PFSK-1 (cell line): ENCODE results near the gene ITGB8.

ENCODE experiments used
- FOXP2 ChIP-seq: optimal IDR thresholded peaks from 2 replicates; pipeline ENCODE3; 2011; ENCODE audit warnings: borderline replicate concordance, control low read depth, inconsistent platforms; ENCODE audit not compliant: insufficient read depth; ENCODE audit errors: extremely low read length, extremely low read depth
- POLR2AphosphoS5 ChIP-seq: IDR thresholded peaks from 2 replicates; pipeline ENCODE4 v1.6.1; 2012; ENCODE audit warnings: low read depth, mild to moderate bottlenecking, control low read depth, low read length, moderate library complexity
- REST ChIP-seq, 2 experiments: IDR thresholded peaks; 2 replicates each; pipeline versions ENCODE4 v1.6.1 to v1.8.0; 2011 to 2012; ENCODE audit warnings: low read depth in 2 of 2, low read length in 2 of 2, control low read depth in 1 of 2, inconsistent platforms in 1 of 2, mild to moderate bottlenecking in 1 of 2, moderate library complexity in 1 of 2; ENCODE audit not compliant: insufficient read depth in 1 of 2
- SIN3A ChIP-seq: IDR thresholded peaks from 2 replicates; pipeline ENCODE4 v1.6.1; 2012; ENCODE audit warnings: mild to moderate bottlenecking, low read length, moderate library complexity, borderline replicate concordance; ENCODE audit not compliant: insufficient read depth
- TAF1 ChIP-seq: IDR thresholded peaks from 2 replicates; pipeline ENCODE4 v1.6.1; 2012; ENCODE audit warnings: low read length, control low read depth, borderline replicate concordance; ENCODE audit not compliant: insufficient read depth

Gene ITGB8

GRCh38 chr7:20284771-20285143 lies 45.9 kb upstream of the ITGB8 start:
- TF ChIP-seq TAF1 = no peak
- TF ChIP-seq POLR2AphosphoS5 = no peak
- TF ChIP-seq FOXP2 = no peak
- TF ChIP-seq SIN3A = no peak

- TF ChIP-seq REST (IDR thresholded peaks at IDR 0.05; ENCODE audit: insufficient read depth in 1 of 2, low read depth in 2 of 2, low read length in 2 of 2) (no peak), TAF1 (no peak), FOXP2 (no peak), SIN3A (no peak), POLR2AphosphoS5 (no peak)
Measured at GRCh38 chr7:20287317-20287716, 43.4 kb upstream of the ITGB8 start.

GRCh38 chr7:20288036-20288435 lies 42.7 kb upstream of the ITGB8 start:
- no peak for TF ChIP-seq FOXP2

GRCh38 chr7:20290505-20291111 lies 40.1 kb upstream of the ITGB8 start:
- no peak for TF ChIP-seq REST (IDR thresholded peaks at IDR 0.05; ENCODE audit: insufficient read depth in 1 of 2, low read depth in 2 of 2, low read length in 2 of 2)
- no peak for TF ChIP-seq POLR2AphosphoS5
- no peak for TF ChIP-seq FOXP2
- no peak for TF ChIP-seq SIN3A
- no peak for TF ChIP-seq TAF1

GRCh38 chr7:20293336-20293735 lies 37.4 kb upstream of the ITGB8 start:
- no peak for TF ChIP-seq SIN3A

- TF ChIP-seq POLR2AphosphoS5 = no peak
- TF ChIP-seq REST (IDR thresholded peaks at IDR 0.05; ENCODE audit: insufficient read depth in 1 of 2, low read depth in 2 of 2, low read length in 2 of 2) = no peak
- TF ChIP-seq TAF1 = no peak
- no peak for TF ChIP-seq FOXP2
- TF ChIP-seq SIN3A = no peak
Measured at GRCh38 chr7:20296444-20296843, 34.3 kb upstream of the ITGB8 start.

- TF ChIP-seq TAF1 (no peak), FOXP2 (no peak), POLR2AphosphoS5 (no peak), REST (IDR thresholded peaks at IDR 0.05; ENCODE audit: insufficient read depth in 1 of 2, low read depth in 2 of 2, low read length in 2 of 2) (no peak), SIN3A (no peak)
Measured at GRCh38 chr7:20296901-20297300, 33.8 kb upstream of the ITGB8 start.
